ENCODE results near the gene FLVCR2. TPM values are rescaled to one million over a fixed set of nuclear protein-coding genes. Genes with fewer than 3 reads are reported as not detected.
A peak's percentile ranks its signal among the peaks of the same experiment; 100 is the strongest.

The FLVCR2 gene
- total and polyA plus RNA-seq, 8 donors, result 4.3 to 30.9 (median 7.9) TPM

DNA sequence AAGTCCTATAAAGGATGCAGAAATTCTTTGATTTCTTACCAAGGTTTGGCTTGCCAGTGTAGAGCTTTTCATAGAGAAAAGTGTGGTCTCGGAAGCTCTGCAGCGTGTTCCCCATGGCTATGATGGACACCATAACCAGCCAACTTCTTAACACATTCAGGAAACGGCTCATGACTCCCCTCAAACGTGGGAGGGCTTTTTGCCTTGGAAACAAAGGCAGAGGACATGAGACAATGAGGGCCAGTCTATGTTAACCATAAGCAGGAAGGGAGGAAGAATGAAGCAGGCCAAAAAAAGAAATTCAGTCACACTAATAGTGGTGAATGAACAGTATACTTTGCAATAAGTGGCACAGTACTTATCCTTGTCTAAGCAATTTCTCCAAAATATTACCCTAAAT, 78.9 kb downstream of the FLVCR2 start:
- Histone ChIP-seq H3K36me3 (peaks cover 0 to 42% of the 10 kb centered on the region in 2 donors), H3K27me3 (no peaks in the 10 kb centered on the region), H3K4me1 (peaks cover 13 to 30% of the 10 kb centered on the region in 2 donors), H3K4me3 (no peak overlapping the region), H3K9me3 (no peaks in the 10 kb centered on the region), H3K27ac (peak overlapping the region in 1 of 2 donors; percentile 13)
- intact Hi-C loops (cut with DNase I), result no loop called here
- no peak for DNase-seq
- TF ChIP-seq, protein P1, sequence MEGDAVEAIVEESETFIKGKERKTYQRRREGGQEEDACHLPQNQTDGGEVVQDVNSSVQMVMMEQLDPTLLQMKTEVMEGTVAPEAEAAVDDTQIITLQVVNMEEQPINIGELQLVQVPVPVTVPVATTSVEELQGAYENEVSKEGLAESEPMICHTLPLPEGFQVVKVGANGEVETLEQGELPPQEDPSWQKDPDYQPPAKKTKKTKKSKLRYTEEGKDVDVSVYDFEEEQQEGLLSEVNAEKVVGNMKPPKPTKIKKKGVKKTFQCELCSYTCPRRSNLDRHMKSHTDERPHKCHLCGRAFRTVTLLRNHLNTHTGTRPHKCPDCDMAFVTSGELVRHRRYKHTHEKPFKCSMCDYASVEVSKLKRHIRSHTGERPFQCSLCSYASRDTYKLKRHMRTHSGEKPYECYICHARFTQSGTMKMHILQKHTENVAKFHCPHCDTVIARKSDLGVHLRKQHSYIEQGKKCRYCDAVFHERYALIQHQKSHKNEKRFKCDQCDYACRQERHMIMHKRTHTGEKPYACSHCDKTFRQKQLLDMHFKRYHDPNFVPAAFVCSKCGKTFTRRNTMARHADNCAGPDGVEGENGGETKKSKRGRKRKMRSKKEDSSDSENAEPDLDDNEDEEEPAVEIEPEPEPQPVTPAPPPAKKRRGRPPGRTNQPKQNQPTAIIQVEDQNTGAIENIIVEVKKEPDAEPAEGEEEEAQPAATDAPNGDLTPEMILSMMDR (IDR thresholded peaks at IDR 0.05), result no peak
- no peak for ATAC-seq

DNA sequence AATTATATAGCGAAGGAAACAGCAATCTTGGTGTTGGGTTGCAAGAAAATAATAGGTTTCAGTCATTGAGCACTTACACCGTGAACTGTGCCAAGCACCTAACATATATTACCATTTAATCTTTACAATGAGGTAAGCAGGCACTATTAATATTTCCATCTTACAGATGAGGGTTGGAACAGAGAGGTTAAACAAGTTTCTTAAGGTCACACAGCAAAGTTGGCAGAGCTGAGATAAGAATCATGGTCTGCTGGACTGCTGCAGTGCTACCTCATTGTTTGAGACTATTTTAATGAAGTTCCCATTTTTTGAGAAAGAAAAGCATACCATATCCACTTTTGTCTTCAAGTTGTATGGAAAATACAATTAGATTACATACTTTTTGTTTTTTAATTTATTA, 80.5 kb downstream of the FLVCR2 start:
- Histone ChIP-seq H3K4me3 (peak overlapping the region in 1 of 2 donors; percentile 83), H3K27me3 (no peaks in the 10 kb centered on the region), H3K9me3 (no peaks in the 10 kb centered on the region), H3K27ac (peak overlapping the region in 1 of 2 donors; percentile 5), H3K36me3 (peaks cover 0 to 37% of the 10 kb centered on the region in 2 donors), H3K4me1 (peaks cover 15 to 32% of the 10 kb centered on the region in 2 donors)
- intact Hi-C loops (cut with DNase I), result no loop called here
- TF ChIP-seq, protein P1 (IDR thresholded peaks at IDR 0.05), result no peak
- DNase-seq (no peak), ATAC-seq (no peak)

DNA sequence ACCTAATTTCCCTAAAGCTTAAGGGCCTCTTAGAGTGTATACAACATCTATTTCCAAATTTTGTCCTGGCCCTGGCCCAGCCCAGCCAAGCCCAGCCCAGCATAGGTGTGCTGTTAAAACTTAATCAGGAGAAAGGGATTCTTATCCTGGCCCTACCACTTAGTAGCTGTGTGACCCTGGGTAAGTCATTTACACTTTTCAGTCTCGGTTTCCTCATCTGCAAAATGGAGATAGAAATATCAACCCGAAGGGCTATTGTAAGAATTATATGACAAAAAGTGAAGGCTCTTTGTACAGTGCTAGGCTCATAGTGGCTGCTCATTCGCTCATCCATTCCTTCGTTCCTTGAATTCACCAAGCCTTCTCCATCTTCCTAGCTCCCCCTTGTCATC, 81.8 kb downstream of the FLVCR2 start:
- DNase-seq (no peak), ATAC-seq (peak; percentile 2)
- H3K36me3 ChIP-seq, result peaks cover 0 to 28% of the 10 kb centered on the region in 2 donors
- H3K9me3 ChIP-seq, result no peaks in the 10 kb centered on the region
- intact Hi-C loops (cut with DNase I), result no loop called here
- peak overlapping the region; percentile 84 to 98 for H3K27ac ChIP-seq
- TF ChIP-seq, protein P1 (IDR thresholded peaks at IDR 0.05), result no peak
- peak overlapping the region; percentile 83 to 93 for H3K4me3 ChIP-seq
- H3K4me1 ChIP-seq, result peaks cover 15 to 32% of the 10 kb centered on the region in 2 donors
- no peaks in the 10 kb centered on the region for H3K27me3 ChIP-seq

DNA sequence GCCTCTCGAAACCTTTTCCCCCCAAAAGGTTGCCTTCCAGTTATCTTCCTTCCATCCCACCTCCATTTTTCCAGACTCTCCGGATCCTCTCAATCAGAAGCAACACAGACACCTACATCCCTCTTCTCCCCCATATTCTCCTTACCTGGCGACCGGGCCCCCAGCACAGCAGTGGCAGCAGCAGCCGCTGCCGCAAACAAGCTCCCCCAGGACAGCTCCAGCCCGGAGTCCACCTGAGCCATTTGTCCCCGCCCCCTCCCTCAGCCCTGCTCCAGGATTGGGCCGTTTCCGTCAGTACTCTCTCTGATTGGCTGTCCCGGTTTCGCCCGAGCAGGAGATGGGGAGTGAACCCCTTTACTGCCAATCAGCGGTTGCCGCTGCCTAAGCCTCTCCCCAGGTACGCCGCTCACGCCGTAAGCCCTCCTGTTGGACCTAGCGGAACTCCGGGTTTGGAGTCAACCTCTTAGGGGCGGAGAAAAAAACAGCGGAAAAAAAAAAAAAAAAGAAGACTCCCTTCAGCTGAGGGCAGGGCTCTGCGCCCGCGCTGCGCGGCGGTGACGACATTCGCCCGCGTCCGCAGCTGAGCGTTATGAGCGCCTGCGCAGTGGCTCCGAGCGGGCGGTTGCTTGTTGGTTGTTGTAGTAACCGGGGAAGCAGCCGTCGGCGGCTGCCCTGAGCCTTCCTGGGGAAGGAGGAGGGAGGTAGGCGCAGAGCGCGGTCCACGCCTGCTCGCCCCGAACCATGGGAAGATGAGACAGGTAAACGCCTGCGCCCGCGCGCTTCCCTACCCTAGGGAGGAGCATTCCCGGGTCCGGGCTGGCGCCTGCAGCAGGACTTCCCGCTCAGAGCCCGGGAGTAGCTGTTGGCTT, 82.4 kb downstream of the FLVCR2 start, which contains the start of the genes ERG28 and TTLL5:
Gene ERG28, minus strand, starts transcription at position 247 of the 869 bp plus-strand sequence. CDS start 3,374 bp downstream, outside the sequence.
Gene TTLL5, plus strand, starts transcription at position 617 of the 869 bp plus-strand sequence. CDS start 1,904 bp downstream, outside the sequence.
- no peaks in the 10 kb centered on the region for H3K9me3 ChIP-seq
- H3K27ac ChIP-seq, result peak within 1 kb of the TSS; percentile 84 to 98
- intact Hi-C loops (cut with DNase I), result no loop called here
- H3K27me3 ChIP-seq, result no peaks in the 10 kb centered on the region
- peak; percentile 97 to 98 (median 98) for DNase-seq
- TF ChIP-seq, protein P1 (IDR thresholded peaks at IDR 0.05), result no peak
- peak within 1 kb of the TSS; percentile 83 to 93 for H3K4me3 ChIP-seq
- H3K4me1 ChIP-seq, result peaks cover 15 to 32% of the 10 kb centered on the region in 2 donors
- H3K36me3 ChIP-seq, result peaks cover 0 to 21% of the 10 kb centered on the region in 2 donors
- peak; percentile 96 for ATAC-seq

DNA sequence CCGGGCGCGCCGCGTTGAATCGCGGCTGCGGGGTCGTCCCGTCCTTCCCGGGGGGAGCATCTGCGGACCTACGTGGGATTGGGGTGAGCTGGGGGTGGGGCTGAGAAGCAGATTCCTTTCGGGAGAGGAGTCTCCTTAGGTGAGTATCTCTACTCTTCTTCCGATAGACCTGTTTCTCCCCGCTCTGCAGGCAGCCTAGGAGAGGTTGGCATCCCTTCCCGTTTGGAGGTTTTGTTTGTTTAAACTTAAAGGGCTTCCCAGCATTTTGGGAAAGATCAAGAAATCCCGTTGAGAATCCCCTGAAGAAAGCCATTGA, 83.0 kb downstream of the FLVCR2 start:
- intact Hi-C loops (cut with DNase I), result no loop called here
- TF ChIP-seq, protein P1 (IDR thresholded peaks at IDR 0.05), result no peak
- Histone ChIP-seq H3K27ac (peak overlapping the region; percentile 84 to 98), H3K27me3 (no peaks in the 10 kb centered on the region), H3K9me3 (no peaks in the 10 kb centered on the region), H3K36me3 (peaks cover 0 to 18% of the 10 kb centered on the region in 2 donors), H3K4me1 (peaks cover 15 to 32% of the 10 kb centered on the region in 2 donors), H3K4me3 (peak overlapping the region; percentile 83 to 93)
- no peak for DNase-seq
- peak; percentile 14 for ATAC-seq

Data from left lung (tissue), 10 donors.